ENCODE results near the gene SLC22A23.

- no peak for TF ChIP-seq CTCF (IDR thresholded peaks at IDR 0.05)
- no peak for TF ChIP-seq POLR2A (IDR thresholded peaks at IDR 0.05)
These were observed 49.7 kb downstream of the SLC22A23 start for GRCh38 chr6:3406891-3407809.
